GM18517 (cell line): ENCODE results near the gene ABI1.
"Not testable (repeated sequence)": the region's sequence is repeated elsewhere in the genome, so short reads cannot be mapped to it uniquely, and the experiment has no call there.

ENCODE experiments used
- ATAC-seq: cut with Tn5 transposase; IDR thresholded peaks from one replicate; pipeline ENCODE4 v1.9.1; 2021; ENCODE audit warnings: mild to moderate bottlenecking, moderate library complexity; ENCODE audit not compliant: unreplicated experiment

Gene ABI1

GRCh38 chr10:26805567-26806245, 55.1 kb downstream of the ABI1 start:
- ATAC-seq = no peak

GRCh38 chr10:26804418-26805393, 56.1 kb downstream of the ABI1 start:
- no peak for ATAC-seq

GRCh38 chr10:26803849-26804248, 56.9 kb downstream of the ABI1 start:
- no peak for ATAC-seq

- no peak for ATAC-seq
These were observed 58.2 kb downstream of the ABI1 start for GRCh38 chr10:26802527-26802926.

- no peak for ATAC-seq
These were observed 58.9 kb downstream of the ABI1 start for GRCh38 chr10:26801831-26802230.

- no peak for ATAC-seq
These were observed 59.5 kb downstream of the ABI1 start for GRCh38 chr10:26801274-26801673.

GRCh38 chr10:26800468-26800867, 60.3 kb downstream of the ABI1 start:
- no peak for ATAC-seq

GRCh38 chr10:26799342-26799741, 61.4 kb downstream of the ABI1 start:
- ATAC-seq = peak; percentile 71

GRCh38 chr10:26798298-26798697, 62.5 kb downstream of the ABI1 start:
- no peak for ATAC-seq

GRCh38 chr10:26797340-26797739, 63.4 kb downstream of the ABI1 start:
- ATAC-seq = no peak

- no peak for ATAC-seq
These were observed 67.8 kb downstream of the ABI1 start for GRCh38 chr10:26792758-26793495.

GRCh38 chr10:26790221-26790995, 70.3 kb downstream of the ABI1 start:
- ATAC-seq = no peak

GRCh38 chr10:26789779-26790178, 71.0 kb downstream of the ABI1 start:
- ATAC-seq = not testable (repeated sequence)

- ATAC-seq = no peak
These were observed 73.4 kb downstream of the ABI1 start for GRCh38 chr10:26787362-26787761.

- ATAC-seq = peak; percentile 8
These were observed 79.0 kb downstream of the ABI1 start for GRCh38 chr10:26781797-26782196.

- ATAC-seq = peak; percentile 45
These were observed 79.8 kb downstream of the ABI1 start for GRCh38 chr10:26780793-26781601.

GRCh38 chr10:26780106-26780792, 80.5 kb downstream of the ABI1 start:
- peak; percentile 46 for ATAC-seq

- no peak for ATAC-seq
These were observed 81.4 kb downstream of the ABI1 start for GRCh38 chr10:26779176-26779860.

GRCh38 chr10:26777686-26778085, 83.1 kb downstream of the ABI1 start:
- ATAC-seq = no peak
